ENCODE data around the gene NPC1.

DNA sequence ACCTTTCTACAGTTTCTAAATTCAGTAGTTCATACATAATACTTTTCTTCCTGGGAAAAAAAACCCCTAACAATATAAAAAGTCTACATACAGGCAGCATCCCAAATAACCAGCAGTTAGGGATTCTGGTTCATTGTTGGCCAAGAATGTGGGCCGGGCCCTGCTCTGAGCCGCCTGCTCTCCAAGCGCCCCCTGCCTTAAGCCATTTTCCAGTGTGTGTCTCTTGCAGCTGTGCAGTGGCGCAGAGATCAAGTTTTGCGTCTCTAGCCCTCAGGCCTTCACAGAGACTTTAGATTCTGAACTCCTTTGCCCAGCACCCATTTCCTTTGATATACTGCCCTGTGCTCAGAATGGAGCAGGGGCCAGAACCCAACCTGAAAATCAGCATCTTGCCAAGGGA is 50.1 kb downstream of the NPC1 start:
- no peak for TF ChIP-seq EZH2 (IDR thresholded peaks at IDR 0.05; ENCODE audit: insufficient read depth, low read length)
- TF ChIP-seq, protein P1, sequence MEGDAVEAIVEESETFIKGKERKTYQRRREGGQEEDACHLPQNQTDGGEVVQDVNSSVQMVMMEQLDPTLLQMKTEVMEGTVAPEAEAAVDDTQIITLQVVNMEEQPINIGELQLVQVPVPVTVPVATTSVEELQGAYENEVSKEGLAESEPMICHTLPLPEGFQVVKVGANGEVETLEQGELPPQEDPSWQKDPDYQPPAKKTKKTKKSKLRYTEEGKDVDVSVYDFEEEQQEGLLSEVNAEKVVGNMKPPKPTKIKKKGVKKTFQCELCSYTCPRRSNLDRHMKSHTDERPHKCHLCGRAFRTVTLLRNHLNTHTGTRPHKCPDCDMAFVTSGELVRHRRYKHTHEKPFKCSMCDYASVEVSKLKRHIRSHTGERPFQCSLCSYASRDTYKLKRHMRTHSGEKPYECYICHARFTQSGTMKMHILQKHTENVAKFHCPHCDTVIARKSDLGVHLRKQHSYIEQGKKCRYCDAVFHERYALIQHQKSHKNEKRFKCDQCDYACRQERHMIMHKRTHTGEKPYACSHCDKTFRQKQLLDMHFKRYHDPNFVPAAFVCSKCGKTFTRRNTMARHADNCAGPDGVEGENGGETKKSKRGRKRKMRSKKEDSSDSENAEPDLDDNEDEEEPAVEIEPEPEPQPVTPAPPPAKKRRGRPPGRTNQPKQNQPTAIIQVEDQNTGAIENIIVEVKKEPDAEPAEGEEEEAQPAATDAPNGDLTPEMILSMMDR (IDR thresholded peaks at IDR 0.05; ENCODE audit: insufficient read depth, low read depth, low read length) = no peak

Measured in astrocyte (in vitro differentiated cells and primary cell).